NCI-H2227 (cell line): ENCODE measurements around the gene CAMTA1.

Experiments
- DNase-seq: peaks from one replicate; lab custom pipeline; 2025; ENCODE audit not compliant: unreplicated experiment; lab: John Stamatoyannopoulos, UW

The CAMTA1 gene

DNA sequence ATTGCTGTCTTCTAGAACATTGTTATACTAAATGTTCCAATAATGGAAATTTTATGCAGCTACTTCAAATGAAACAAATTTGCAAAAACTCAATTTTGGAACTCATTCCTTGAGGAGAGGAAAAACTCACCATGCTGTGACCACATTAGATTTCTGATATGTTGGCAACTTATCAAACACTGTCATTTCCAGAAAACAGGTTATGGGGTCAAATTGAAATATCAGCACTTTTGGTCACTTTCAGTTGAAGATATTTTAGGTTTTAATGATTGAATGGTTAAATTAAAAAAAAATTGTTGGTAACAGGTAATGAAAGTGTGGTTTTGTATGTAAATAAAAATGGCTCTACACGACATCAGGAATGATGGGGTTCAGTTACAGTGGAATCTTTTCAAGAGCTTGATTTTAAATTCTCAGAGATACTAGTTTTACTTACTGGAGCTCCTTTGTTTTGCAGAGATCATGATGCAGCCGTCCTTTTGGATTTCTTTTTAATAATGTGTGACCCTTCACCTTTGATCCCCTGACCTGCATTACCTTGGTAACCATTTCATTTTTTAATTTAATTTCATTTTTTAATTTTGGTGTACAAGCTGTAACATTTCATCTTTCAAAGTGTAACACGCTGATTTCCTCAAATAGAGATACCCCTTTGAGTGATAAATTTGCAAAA is 86.2 kb downstream of the CAMTA1 start:
- no peak for DNase-seq

DNA sequence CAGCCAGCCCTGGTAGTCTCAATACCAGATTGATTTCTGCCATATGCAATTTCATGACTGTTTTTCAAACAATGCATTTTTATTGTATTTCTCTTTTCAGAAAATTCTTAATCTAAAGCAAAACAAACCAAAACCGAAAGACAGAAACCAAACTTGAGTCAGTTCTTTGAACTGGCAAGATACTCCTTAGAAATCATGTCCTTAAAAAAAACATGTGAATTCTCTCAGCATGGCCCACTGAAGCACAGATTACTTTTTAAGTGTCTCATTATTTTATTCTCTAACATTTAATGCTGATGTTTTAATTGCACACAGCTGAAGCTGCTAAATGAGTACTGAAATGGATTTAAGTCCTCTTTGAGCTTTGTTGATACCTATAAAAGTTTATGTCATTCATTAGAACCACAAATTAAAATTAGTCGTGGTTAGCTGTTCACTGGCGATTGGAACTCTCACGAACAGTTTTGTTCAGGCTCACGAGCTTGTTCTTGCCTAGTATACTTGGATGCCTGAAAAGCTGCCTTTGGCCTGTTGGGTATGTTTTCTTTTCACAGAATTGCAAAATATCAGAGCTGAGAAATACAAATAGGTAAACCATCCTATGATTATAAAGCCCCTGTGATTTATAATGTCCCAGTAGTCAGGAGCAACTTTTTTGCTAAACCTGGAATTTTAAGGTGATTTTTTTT is 87.5 kb downstream of the CAMTA1 start:
- DNase-seq: no peak

DNA sequence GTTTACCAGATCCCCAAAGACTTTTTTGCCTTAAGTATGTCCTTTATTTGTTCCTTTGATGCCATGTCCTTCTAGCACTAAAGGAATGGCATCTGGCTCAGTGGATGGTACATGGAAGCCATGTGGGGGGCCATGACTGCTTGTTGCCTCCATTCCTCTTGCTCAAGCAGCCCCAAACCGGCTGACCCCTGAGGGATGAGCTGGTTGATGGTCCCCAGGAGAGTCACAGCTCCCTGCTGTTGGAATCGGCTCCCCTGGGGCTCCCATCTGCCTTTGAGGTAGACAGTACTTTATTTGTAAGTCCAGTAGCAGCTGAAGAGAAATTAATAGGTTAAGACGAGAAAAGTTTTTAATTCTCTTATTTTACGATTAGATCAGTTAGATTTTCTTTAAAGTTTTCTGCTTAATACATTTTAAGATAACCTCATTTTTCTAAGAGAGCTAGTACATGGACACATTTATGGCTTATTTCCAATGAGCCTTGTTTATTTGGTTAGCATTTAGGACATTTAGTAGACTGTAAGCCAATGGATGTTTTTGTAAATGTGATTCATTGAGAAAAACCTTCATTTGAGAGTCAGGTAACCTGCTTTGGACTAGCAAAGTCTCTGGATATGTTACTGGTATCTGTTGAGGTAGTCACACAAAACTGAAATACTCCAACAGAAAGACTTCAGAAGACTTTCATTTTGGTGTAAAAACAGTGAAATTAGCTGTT is 88.2 kb downstream of the CAMTA1 start:
- DNase-seq: no peak

DNA sequence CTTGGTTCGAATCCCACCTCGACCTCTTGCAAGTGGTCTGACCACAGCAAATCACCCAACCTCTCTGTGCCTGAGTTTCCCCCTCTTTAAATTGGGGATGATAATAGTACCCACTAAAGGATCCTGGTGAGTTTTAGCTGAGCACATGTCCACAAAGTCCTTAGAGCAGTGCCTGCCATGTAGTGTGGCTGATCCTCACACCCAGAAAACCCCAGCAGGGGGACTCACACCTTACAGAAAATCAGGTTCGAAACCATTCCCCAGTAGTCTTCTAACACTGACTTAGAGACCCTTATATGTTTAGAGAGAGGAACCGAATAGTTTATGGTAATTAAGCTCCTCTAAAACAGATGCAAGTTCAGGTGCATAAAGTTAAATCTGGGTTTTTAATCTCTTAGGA is 89.0 kb downstream of the CAMTA1 start:
- no peak for DNase-seq

DNA sequence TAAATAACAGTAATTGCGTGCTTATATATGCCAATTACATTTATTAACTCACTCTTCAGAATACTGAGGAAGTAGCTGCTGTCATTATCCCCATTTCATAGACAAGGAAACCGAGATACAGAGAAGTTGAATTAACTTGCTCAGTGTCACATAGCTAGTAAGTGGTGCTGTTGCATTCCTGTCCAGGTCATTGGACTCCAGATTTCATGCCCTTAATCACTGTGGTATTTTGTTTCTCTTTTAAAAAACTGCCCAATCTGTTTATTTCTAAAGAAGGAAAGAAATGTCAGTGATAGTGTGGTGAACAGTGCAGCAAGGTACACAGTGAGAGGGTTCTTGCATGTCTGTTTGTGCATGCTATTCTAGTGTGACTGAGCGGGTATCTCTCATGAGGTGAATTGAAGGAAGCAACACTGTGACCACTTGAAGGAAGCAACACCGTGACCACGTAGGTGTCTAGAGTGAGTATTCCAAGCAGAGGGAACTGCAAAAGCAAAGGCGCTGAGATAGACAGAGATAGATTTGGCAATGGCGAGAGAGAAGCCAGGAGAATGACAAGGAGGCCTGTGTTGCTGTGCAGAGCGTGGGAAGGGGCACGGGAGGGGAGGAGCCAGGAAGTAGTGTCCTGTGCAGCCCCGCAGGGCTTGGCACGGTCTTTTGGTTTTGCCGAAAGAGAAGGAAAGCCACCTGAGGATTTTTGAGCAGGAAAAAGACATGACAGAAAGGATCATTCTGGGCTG is 95.9 kb downstream of the CAMTA1 start:
- DNase-seq: no peak

DNA sequence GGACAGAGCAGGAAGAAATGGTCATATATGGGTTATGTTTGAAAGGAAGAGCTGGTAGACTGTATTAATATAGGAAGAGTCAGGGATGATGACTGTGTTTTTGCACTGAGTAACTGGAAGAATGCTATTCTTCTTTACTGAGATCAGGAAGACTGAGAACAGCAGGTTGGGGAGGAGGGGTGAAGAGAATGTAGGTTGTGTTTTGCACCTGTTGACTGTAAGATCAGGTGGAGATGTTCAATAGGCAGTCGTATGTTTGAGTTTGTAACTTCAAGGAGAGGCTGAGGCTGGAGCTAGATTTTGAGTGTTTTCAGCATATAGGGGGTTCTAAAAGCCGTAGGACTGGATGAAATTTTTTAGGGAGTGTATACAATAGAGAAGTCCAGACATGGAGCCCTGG is 97.2 kb downstream of the CAMTA1 start:
- DNase-seq: no peak

DNA sequence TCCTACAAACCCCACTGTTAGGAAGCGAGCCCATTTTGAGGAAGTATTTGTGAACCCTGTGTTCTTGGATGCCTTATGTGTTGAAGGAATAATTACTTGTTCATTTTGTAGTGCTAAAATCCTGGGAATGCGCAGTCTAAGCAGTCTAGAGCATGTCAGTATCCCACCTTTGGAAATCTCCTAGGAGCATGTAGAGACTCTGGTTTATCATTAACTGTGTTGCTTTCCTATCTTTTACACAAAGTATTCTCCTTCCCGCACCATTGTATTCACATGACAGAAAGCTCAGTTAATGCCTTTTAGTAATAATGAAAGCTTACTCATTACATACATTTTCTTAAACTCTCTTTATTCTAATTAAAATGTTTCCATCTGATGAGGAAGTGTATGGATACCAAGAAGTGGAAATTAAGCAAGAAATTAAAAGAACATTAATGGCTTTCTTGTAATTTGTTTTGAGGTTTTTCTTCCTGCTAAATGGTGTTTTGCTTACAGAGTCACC is 99.4 kb downstream of the CAMTA1 start:
- no peak for DNase-seq

DNA sequence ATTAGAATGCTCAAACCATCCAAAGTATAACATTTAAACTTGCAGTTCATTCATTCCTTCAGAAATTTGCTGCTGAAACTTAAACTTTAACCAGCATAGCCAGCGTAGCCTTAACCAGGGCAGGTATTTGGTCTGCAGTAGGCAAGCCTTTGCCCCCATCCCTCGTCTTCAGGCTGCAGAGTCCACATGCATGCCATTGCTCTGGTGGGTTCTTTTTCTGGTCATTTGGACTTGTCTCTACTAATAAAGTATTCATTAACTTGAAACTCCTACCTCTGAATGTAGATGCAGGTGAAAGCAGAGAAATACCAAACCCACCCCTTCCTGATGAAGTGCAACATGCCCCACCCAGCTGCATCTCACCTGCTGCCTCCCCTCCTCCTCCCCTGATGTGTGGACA is 100.2 kb downstream of the CAMTA1 start:
- no peak for DNase-seq

DNA sequence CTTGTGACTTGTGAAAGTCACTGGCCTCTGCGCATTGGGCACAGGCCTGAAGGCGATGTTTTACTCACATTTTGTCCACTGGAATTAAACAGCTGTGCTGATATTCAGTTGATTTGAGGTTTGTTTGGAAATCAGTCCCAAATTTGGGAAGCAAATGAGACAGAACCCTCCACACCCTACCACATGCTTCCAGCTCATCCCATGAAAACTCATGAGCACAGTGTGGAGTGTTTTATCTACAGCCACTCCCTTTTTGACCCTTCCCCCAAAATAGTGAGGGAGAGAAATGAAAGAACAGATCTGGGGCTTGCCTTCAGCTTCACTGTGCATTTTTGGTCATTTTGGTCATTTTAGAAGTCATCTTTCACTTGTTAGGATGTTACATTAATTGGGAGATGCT is 101.3 kb downstream of the CAMTA1 start:
- no peak for DNase-seq

DNA sequence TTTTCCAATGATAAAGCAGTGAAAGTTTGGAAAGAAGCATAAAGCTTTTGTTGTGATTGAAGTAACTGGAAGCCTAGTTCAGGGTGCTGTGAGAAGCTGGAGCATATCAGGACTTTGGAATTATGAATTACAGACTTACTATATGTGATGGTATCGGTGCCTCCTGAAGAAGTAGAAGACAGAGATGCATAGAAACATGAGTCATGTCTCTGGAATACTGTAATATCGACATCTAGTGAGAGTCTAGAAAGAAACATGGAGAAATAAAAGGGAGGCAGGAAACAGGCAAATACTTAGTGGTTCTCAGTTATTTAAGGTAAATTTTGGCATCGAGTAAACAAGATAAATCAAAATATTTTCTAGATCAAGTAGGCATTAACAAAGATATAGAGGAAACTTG is 103.0 kb downstream of the CAMTA1 start:
- no peak for DNase-seq

DNA sequence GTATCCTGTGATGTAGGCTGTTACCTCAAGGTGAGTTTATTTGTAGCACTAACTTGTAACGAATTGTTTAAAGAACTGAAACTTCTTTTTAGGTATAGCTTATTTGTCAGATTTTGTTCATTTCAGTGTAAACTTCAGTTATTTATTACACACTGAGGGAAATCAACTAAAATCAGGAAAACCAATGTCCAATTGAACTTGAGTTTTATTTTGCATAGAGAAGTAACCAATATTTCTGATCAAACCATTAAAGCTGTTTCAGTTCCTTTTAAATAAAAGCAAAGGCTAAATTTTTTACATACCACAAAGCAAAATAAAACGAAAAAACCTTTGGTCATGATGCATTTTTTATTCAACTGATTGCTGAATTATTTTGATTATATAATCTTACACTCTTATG is 103.6 kb downstream of the CAMTA1 start:
- DNase-seq: no peak

DNA sequence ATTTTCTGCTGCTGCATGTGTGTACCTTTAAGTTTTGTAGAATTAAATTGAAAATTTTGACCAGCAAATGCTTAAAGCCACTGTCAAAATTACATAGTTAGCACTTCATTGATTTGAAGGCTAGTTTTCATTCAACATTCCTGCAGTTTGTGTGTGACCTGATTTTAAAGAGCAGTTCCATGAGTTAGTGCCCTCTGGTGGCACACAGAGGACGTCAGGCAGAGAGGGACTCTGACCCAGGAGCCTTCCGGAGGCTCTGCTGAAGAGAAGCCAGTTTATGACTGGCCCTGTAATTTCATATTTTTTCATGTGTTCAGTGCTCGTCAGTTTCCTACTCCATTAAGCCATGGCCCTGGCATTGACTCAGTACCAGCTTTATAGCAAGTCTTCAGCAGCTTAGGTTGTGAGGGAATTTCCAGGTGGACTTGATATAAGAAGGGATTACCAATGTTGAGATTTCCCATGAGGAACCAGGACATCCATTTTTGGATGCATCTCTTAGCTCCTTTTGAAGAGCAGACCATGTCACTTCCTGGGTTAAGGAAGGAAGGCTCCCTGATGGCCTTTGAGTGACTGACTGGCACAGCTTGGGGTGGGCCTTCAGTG is 104.7 kb downstream of the CAMTA1 start:
- DNase-seq: peak; percentile 64

DNA sequence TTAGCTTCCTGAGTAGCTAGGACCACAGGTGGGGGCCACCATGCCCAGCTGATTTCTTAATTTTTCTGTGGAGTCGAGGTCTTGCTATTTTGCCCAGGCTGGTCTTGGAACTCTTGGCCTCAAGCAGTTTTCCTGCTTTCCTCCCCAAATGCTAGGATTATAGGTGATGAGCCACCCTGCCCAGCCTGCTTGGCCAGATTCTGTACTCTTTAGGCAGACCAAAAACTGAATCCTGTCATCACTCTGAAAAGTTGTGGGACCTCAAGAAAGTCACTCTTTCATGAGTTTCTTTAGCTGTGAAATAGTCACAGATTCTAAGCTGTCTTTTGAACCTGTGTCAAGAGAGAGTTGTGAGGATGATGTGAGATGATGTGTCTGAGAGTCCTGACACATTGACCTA is 105.4 kb downstream of the CAMTA1 start:
- no peak for DNase-seq

DNA sequence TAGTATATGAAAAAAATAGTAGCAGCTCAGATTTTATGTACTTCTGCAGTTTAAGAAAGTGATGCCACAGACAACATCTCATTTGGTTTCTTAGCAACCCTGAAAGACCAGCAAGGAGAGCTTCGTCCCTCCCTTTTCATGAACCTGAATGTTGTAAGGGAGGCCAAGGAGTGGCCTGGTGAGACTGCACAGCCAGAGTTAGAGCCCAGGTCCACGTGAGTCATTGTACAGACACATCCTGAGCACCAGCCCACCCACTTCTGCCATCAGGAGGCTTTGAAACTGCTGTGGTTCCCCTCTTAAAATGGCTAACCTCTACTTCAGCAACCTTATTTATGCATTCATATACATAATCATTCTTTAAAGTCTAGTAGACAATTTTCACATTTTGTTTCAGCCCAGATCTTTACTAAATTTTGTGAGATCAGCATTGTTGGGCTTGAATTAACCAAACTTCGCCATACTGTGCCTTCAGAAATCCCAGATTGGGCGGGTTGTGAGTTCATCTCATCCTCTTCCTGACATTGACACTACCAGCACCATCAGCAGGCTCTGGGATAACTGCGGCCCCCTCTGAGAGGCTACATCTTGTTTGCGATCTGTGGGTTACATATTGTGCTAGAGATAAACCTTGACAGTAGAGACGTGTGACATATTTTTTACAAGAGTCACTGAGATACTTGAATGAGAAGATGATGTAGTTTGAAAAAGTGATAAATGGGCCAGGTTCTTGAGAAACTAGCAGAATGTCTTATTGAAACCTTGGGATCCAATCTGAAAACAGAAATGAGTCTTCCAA is 106.7 kb downstream of the CAMTA1 start:
- no peak for DNase-seq

DNA sequence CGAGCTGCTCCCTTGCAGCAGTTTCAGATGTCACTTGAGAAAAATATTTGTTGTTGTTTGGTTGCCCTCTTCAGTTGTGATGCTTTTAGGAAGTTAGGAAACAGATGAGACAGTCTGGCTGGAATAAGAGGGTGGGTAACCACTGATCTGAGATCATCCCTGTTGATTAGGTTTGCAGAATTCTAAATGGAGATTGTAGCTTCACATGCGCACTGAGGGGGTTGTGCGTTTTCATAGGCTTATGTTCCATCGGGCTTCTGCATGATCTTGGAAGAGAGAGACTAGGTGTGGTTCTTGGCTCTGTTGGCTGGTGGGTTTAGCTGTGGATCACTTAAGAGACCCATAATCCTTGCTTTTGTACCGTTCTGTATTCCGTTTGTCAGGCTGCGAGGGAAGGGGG is 108.1 kb downstream of the CAMTA1 start:
- DNase-seq: no peak

DNA sequence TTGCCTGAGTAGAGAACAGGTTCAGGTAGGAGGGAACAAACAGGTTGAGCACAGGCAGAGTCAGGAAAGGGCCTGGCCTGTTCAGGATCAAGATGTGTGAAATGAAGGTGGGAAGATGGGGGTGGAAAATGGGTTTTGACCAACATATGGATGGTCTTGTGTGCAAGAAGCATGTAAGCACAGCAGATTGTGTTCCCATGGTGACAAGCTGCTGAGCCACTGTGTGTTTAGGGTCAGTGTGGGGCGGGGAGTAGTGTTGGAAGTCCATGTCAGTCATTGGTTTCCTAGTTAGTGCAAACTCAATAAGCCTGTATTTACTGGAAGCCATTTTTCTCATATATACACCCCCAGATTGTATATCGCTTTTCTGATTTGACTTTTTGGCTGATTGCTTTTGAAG is 111.9 kb downstream of the CAMTA1 start:
- peak; percentile 54 for DNase-seq

DNA sequence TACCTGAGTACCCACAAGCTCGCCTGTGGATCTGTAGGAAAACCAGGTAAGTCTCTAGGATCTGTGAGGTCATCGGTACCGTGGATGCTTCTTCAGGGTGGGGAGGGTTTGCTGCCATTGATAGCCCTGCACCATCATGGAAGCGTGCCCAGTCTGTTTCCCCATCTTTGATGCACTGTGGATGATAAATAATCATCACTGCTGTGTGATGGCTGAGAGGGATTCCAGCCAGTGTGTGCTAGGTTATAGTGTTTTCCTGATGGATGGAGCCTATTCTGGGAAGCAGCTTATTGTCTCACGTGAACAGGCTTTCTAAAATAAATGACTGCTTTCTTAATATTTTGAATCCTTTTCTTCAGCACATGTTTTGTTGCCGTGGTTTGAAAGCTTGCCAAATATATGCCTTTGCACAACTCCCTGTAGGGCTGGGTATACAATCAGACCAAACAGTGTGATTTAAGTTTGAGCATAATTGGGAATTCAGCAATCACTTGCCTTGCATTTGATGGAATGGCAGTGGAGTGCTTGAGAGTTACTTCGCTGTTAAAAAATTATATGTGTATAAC is 113.8 kb downstream of the CAMTA1 start:
- DNase-seq: peak; percentile 9

DNA sequence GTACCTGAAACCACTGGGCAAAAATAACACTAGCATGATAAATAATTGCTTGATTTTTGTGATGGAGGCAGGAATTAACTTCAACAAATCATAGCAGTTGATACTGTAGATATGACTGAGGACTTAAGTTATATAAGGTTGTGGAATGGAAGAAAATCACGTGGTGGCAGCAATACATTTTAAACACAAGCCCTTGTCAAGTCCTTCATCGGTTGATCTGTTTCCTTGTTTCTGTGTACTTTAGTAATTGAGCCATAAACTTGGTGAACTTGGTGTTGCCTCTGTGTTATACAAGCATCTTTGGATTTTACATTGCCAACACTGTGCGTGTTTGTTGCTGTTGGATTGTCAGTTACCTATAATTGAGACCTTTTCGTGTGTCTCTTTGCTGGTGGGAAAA is 114.4 kb downstream of the CAMTA1 start:
- DNase-seq: no peak

DNA sequence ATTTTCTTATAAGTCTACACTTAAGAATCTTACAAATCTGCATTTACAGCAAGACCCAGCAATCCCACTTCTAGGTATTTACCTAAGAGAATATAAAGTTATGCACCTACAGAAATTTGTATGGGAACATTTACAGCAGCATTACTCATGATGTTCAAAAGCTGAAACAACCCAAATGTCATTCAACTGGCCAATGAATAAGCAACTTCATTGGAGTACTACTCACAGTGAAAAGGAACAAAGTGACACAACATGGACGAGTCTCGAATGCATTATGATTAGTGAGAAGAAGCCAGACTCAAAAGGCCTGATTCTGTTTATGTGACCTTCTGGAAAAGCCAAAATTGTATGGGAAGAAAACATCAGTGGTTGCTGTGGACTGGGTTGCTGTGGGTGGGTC is 116.9 kb downstream of the CAMTA1 start:
- no peak for DNase-seq
